ENCODE results near the gene TTN.

Gene TTN

GRCh38 chr2:178807227-178808008 is at the start of gene TTN:
Gene TTN, minus strand, starts transcription at chr2:178807423. Its CDS starts 2,781 bp downstream, at chr2:178804642.
- no peak for DNase-seq

- DNase-seq: no peak
These were observed 47.9 kb upstream of the TTN start for GRCh38 chr2:178855151-178855550.

GRCh38 chr2:178848335-178848734 is 41.1 kb upstream of the TTN start:
- no peak for DNase-seq

GRCh38 chr2:178846458-178846802 is 39.2 kb upstream of the TTN start:
- no peak for DNase-seq

- DNase-seq: no peak
These were observed 38.6 kb upstream of the TTN start for GRCh38 chr2:178845566-178846457.

GRCh38 chr2:178844701-178845100 is 37.5 kb upstream of the TTN start:
- DNase-seq: no peak

- no peak for DNase-seq
These were observed 37.0 kb upstream of the TTN start for GRCh38 chr2:178844269-178844668.

GRCh38 chr2:178843697-178844096 is 36.5 kb upstream of the TTN start:
- no peak for DNase-seq

GRCh38 chr2:178836807-178837206 is 29.6 kb upstream of the TTN start:
- no peak for DNase-seq

- DNase-seq: no peak
These were observed 26.9 kb upstream of the TTN start for GRCh38 chr2:178834086-178834485.

GRCh38 chr2:178833382-178833781 is 26.2 kb upstream of the TTN start:
- DNase-seq: no peak

GRCh38 chr2:178830451-178830850 is 23.2 kb upstream of the TTN start:
- no peak for DNase-seq

GRCh38 chr2:178829981-178830380 is 22.8 kb upstream of the TTN start:
- no peak for DNase-seq

GRCh38 chr2:178829299-178829960 is 22.2 kb upstream of the TTN start:
- DNase-seq: peak; percentile 34

- no peak for DNase-seq
These were observed 21.3 kb upstream of the TTN start for GRCh38 chr2:178828486-178828881.

GRCh38 chr2:178827739-178828485 is 20.7 kb upstream of the TTN start:
- DNase-seq: no peak

GRCh38 chr2:178827111-178827510 is 19.9 kb upstream of the TTN start:
- no peak for DNase-seq

- no peak for DNase-seq
These were observed 18.0 kb upstream of the TTN start for GRCh38 chr2:178825183-178825582.

- DNase-seq: no peak
These were observed 17.0 kb upstream of the TTN start for GRCh38 chr2:178824181-178824580.

- no peak for DNase-seq
These were observed 12.8 kb upstream of the TTN start for GRCh38 chr2:178819992-178820391.

GRCh38 chr2:178819147-178819875 is 12.1 kb upstream of the TTN start:
- DNase-seq: no peak

GRCh38 chr2:178811901-178812300 is 4.7 kb upstream of the TTN start:
- no peak for DNase-seq

Data from RPMI8226 (cell line).